Type B pancreatic cell (in vitro differentiated cells): Measurements from ENCODE around the gene CCDC12. TPM values are rescaled to one million over a fixed set of nuclear protein-coding genes. Genes with fewer than 3 reads are reported as not detected.

ENCODE experiments used
- DNase-seq: peaks from one replicate; pipeline ENCODE4 v3.0.0; 2021; ENCODE audit warnings: mixed read lengths; ENCODE audit not compliant: unreplicated experiment; ENCODE audit errors: extremely low spot score
- H3K27ac Mint-ChIP-seq: 2 replicates; pipeline ENCODE4 v1.8.0; 2021; ENCODE audit warnings: mild to moderate bottlenecking, mixed read lengths
- H3K27me3 Mint-ChIP-seq: 2 replicates; pipeline ENCODE4 v1.8.0; 2021; ENCODE audit warnings: mixed read lengths
- H3K36me3 Mint-ChIP-seq: 2 replicates; pipeline ENCODE4 v1.8.0; 2021; ENCODE audit warnings: mixed read lengths
- H3K4me1 Mint-ChIP-seq: one replicate; pipeline ENCODE4 v1.8.0; 2021; ENCODE audit warnings: mixed read lengths; ENCODE audit not compliant: unreplicated experiment
- H3K4me3 Mint-ChIP-seq: 2 replicates; pipeline ENCODE4 v1.8.0; 2021; ENCODE audit warnings: mild to moderate bottlenecking, mixed read lengths
- H3K9me3 Mint-ChIP-seq: 2 replicates; pipeline ENCODE4 v1.8.0; 2021; ENCODE audit warnings: mixed read lengths
- CTCF ChIP-seq: fragments of 200-600 bp; sonication (generic); conservative IDR thresholded peaks from 2 replicates; pipeline ENCODE4 v1.5.0; 2021; ENCODE audit warnings: antibody characterized with exemption, mild to moderate bottlenecking
- total RNA-seq: library from RNA; stranded (reverse); gene quantifications from 2 replicates; pipeline ENCODE4 v1.2.1, GENCODE V29; 2021; ENCODE audit warnings: low replicate concordance

The CCDC12 gene
- total RNA-seq, 1 donor from 2014 or later: 46.7 TPM

- Mint-ChIP-seq H3K36me3 (peaks cover 7% of the 10 kb centered on the region), H3K4me1 (peaks cover 24% of the 10 kb centered on the region), H3K27me3 (no peaks in the 10 kb centered on the region), H3K4me3 (peak overlapping the region; percentile 99), H3K27ac (peak overlapping the region; percentile 99), H3K9me3 (no peaks in the 10 kb centered on the region)
- no peak for DNase-seq
- TF ChIP-seq CTCF: no peak
Observed at GRCh38 chr3:46977811-46978195, 1.3 kb upstream of the CCDC12 start.

- Mint-ChIP-seq H3K36me3 (peaks cover 11% of the 10 kb centered on the region), H3K9me3 (no peaks in the 10 kb centered on the region), H3K4me1 (peaks cover 45% of the 10 kb centered on the region), H3K27me3 (no peaks in the 10 kb centered on the region), H3K27ac (peak overlapping the region; percentile 85), H3K4me3 (peak overlapping the region; percentile 87)
- no peak for TF ChIP-seq CTCF
- no peak for DNase-seq
Observed at GRCh38 chr3:46974421-46975171, 1.9 kb downstream of the CCDC12 start.

- no peaks in the 10 kb centered on the region for H3K9me3 Mint-ChIP-seq
Observed at GRCh38 chr3:46972396-46972795, 4.1 kb downstream of the CCDC12 start.

DNA sequence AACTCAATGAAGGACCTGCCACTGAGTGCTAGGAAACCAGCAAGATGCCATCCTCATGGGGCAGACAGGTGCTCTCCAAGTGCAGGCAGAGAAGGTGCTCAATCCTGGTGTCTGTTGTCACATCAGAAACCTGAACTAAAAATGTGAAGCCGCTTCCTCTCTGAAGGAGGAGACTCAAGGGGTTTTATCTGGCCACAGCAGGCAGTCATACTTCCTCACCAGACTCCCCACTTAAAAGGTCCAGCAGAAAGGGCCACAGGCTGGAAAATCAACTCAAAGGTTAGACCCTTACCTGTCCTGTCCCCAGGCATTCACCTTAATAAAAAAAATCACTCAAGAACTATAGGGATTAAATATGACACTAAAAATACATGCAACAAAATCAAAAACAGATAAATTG, 4.8 kb downstream of the CCDC12 start:
- H3K27me3 Mint-ChIP-seq: no peaks in the 10 kb centered on the region
- no peak for DNase-seq
- H3K4me1 Mint-ChIP-seq: peaks cover 45% of the 10 kb centered on the region

More at GRCh38 chr3:46972396-46972795, 4.1 kb downstream of the CCDC12 start:
- peaks cover 14% of the 10 kb centered on the region for H3K36me3 Mint-ChIP-seq
- H3K27ac Mint-ChIP-seq: no peak overlapping the region
- DNase-seq: no peak
- no peak for TF ChIP-seq CTCF
- H3K27me3 Mint-ChIP-seq: no peaks in the 10 kb centered on the region
- H3K4me3 Mint-ChIP-seq: peak overlapping the region; percentile 34
- peaks cover 40% of the 10 kb centered on the region for H3K4me1 Mint-ChIP-seq

DNA sequence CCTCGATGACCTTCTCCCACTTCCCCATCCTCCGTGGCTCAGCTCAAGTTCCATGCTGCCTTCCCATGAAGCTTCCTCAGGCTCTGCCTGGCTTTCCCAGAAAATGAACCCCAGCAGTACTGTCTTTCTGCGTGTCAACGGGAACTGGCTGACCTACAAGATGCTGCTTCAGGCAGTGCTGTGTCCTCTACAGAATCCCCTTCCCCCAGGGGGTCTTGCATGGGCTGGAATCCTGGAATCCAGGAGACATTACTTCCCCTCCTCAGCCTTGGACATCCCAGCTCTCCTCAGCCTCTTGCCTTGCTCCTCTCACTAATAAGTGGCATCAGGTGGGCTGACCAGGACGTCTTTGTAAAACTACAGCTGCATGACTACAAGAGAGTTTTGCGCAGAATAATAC, 5.4 kb downstream of the CCDC12 start:
- H3K27me3 Mint-ChIP-seq: no peaks in the 10 kb centered on the region
- peak overlapping the region; percentile 78 for H3K27ac Mint-ChIP-seq
- no peak for TF ChIP-seq CTCF
- peaks cover 47% of the 10 kb centered on the region for H3K4me1 Mint-ChIP-seq
- no peaks in the 10 kb centered on the region for H3K9me3 Mint-ChIP-seq
- H3K4me3 Mint-ChIP-seq: peak overlapping the region; percentile 41
- H3K36me3 Mint-ChIP-seq: peaks cover 18% of the 10 kb centered on the region
- DNase-seq: no peak

More for the DNA sequence above, 4.8 kb downstream of the CCDC12 start:
- no peak for TF ChIP-seq CTCF
- Mint-ChIP-seq H3K4me3 (peak overlapping the region; percentile 16), H3K36me3 (peaks cover 18% of the 10 kb centered on the region), H3K9me3 (no peaks in the 10 kb centered on the region), H3K27ac (peak overlapping the region; percentile 78)
